Activated CD4-positive, alpha-beta T cell treated with anti-CD3 and anti-CD28 coated beads, Interleukin-2, amount 50 U/mL, for 1 hour (primary cell): ENCODE measurements around the gene FLRT2.

Experiments
- DNase-seq: peaks from one replicate; pipeline ENCODE4 v3.0.0-alpha.2; 2020

FLRT2 gene

GRCh38 chr14:85565862-85566296 lies 35.9 kb downstream of the FLRT2 start:
- no peak for DNase-seq

DNA sequence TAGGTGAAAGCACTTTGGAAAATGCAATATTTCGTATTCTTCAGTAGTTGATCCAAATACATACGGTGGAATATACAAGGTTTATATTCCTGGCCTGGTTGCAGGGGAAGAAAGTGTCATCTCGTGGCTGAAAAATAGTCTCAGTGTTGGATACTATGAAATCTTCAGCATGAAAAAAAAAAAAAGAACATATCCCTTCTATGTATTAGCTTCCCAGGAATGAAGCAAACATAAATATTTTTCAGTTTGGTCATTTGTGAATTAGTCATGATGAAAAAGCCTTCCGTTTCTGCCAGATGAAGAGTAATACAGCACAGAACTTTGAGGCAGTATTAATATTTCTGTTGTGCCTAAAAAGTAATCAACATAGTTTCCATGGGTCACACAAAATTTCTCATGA lies 36.7 kb downstream of the FLRT2 start:
- DNase-seq = no peak

- no peak for DNase-seq
Measured at GRCh38 chr14:85572011-85572410, 42.1 kb downstream of the FLRT2 start.

GRCh38 chr14:85572845-85573244 lies 42.9 kb downstream of the FLRT2 start:
- DNase-seq = no peak

- no peak for DNase-seq
Measured at GRCh38 chr14:85573406-85573805, 43.5 kb downstream of the FLRT2 start.

GRCh38 chr14:85574853-85575616 lies 45.1 kb downstream of the FLRT2 start:
- DNase-seq = no peak

DNA sequence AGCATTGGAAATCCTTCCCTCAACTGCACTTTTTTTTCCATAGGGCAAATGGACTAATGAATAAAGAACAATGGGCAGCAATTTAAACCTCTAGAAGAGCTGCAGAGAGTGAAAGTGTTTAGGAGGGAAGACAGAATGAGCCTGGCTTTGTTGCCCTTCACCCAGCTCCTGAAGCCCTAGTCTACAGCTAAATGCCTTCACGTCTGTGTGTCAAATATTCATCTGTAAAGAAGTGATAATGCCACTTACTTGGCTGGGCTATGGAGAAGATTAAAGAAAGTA lies 45.6 kb downstream of the FLRT2 start:
- no peak for DNase-seq

DNA sequence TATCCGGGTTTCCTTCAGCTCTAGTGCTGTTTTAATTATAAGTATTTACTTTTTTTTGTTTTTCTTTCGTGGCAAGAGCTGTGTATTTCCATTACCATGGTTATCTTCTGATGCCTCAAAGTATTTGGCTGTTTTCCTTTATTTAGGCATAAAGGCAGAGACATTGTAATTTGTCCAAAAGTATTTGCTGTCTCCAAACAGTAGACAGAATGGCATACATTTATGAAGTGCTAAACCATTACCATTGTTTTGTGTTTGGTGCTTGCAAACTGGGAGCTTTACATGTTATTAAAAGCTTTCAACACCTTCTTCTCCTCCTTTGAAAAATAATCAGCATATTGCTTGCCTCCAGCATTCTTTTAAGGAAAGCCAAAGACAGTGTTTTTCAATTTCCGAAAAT lies 46.3 kb downstream of the FLRT2 start:
- no peak for DNase-seq

DNA sequence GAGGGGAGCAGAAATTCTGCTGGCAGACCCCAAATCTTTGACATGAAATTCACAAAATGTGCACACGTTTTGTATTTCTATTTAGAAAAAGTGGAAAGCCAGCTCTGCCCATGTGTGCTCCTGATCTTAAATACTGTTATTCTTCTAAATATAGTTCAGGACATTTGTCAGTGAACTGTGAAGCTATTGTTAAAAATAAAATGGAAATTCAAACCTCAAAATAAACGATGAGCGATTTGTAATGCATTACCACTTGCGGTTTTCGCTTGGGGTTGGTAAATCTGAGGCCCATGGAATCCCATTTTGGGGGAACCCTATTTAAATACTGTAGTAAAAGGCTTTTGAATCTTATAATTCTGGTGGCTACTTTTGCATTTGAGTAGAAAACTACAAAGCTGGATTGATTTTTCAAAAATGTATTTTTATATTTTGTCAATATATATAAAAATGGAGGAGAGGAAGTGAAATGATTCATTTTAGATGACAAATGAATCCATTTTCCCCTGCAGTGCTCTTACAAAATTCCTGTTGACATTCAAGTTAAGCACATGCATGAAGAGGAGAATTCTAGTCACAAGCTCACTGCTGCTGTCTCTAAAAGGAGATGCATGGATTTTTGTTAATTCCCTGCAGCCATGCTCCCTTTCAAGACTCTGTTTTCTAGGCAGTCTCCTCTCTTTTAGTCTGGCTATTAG lies 47.1 kb downstream of the FLRT2 start:
- DNase-seq = no peak

DNA sequence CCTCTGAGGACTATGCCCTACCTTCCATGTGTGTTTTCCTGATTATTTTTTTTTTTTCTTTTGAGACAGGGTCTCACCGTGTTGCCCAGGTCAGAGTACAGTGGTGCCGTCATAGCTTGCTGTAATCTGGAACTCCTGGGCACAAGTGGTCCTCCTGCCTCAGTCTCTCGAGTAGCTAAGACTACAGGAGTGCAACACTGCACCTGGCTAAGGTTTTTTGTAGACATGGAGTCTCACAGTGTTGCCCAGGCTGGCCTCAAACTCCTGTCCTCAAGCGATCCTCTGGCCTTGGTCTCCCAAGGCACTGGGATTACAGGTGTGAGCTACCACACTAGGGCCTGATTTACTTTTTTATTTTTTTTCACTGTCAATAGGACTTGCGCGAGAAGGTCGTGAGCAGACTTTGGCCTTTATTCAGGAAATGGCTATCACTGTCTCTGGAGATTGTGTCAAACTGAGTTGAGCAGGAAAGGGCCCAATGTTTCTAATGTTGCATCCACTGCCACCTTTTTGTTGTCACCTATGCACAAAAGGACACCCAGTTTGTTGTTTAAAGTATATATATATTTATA lies 47.7 kb downstream of the FLRT2 start:
- no peak for DNase-seq

DNA sequence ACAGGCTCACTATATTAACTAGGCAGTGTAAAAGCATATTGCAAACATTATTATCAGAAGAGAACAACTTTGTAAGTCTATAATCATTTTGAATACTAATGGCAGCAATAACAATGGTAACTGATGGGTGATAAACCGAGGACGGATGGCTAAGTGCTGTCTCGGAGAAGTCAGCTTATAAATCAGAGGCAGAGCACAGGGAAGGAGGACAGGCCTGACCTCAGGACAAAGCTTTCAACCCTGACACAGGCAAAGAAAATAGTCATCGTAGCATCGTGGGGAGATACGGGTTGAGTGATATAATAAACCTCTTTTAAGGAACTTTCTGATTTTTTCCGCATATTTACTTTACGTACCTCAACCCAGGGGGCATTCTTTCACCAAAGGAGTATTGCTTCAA lies 48.4 kb downstream of the FLRT2 start:
- no peak for DNase-seq

GRCh38 chr14:85578930-85579329 lies 49.0 kb downstream of the FLRT2 start:
- no peak for DNase-seq

DNA sequence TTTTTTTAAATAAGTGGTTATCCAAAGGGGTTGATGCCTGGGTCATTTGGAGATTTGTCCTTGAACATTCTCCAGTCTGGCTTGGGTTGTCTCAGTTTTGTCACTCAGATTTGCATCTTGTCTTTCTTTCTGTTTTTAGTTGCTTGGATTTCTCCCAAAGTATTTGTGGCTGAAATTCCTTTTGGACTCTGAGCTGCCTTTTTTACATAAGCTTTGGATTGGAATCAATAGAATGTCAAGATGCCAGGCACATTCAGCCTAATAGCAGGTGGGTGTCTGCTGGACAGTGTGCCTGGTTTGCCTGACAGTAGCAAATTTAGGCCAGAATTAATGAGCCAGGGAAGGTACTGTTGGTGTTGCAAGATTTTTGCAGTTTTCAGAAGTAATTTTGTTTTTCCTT lies 50.0 kb downstream of the FLRT2 start:
- DNase-seq = no peak

DNA sequence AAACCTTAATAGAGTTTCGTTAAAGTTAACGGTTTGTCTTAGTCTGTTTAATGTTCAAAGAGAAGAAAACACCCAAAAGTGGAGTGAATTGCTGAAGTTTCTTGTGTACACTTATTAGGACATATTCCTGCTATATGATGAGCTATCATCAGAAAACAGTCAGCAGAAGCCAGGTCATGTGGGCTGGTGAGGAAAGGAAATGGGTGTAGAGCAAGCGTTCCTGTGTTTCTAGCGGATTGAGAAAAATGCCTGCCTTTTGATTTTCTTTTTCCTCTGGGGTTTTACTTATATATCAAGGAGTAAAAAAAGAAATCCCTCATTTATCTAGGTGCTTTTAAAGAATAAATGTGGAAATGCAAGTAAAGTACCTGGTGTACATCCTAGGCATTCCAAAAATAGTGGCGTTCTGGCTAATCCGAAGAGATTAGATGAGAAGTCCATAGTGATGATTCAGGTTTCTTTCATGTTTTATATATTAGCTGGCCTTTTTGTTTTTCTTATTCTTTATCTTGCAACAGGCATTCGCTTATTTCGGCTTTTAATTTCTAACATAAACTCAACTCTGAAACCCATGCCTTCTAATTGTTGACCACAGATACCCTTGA lies 50.7 kb downstream of the FLRT2 start:
- no peak for DNase-seq

- DNase-seq = no peak
Measured at GRCh38 chr14:85581691-85582090, 51.7 kb downstream of the FLRT2 start.

GRCh38 chr14:85583380-85583779 lies 53.4 kb downstream of the FLRT2 start:
- DNase-seq = no peak

DNA sequence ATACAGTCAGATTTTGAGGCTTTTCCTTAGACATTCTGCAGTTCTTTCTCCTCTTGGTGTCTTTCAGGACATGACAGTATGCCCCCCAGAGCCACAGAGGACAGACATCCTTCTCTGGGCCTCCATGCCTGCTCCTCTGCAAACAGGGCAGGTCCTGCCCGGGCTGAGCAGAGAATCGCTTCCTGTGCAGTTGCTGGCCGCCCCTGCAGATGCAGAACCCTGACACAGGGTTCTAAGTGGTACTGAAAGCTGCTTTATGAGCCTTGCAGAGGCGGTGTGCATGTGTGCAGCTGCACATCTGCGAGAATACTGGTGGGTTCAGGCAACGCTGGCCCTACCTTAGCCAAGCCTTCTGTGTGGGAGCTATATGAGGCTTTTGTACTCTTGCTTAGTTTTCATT lies 54.5 kb downstream of the FLRT2 start:
- DNase-seq = no peak

DNA sequence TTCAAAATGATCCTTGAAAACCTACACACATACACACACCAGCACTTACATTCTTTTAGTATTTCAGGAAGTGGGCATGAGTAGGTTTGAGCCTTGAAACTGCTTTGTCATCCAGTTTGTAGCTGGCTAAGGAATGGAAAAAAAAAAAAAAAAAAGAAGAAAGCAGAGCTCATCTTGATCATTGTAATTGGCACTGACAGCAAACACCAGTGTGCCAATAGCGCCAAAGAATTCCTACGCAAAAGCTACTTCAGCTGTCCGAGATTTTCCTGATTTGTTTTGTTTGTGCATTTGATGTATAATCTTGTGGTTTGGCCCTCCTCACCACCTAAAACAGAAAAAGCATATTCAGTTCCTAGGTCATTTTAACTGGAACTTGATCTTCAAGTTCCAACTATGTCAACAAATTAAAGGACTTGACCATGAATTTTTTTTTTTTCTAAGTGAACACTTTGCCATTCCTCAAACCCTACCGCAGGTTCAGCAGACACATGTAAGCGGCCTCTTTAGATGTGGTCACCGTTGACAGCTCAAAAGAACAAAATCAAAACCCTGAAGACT lies 57.3 kb downstream of the FLRT2 start:
- DNase-seq = no peak

DNA sequence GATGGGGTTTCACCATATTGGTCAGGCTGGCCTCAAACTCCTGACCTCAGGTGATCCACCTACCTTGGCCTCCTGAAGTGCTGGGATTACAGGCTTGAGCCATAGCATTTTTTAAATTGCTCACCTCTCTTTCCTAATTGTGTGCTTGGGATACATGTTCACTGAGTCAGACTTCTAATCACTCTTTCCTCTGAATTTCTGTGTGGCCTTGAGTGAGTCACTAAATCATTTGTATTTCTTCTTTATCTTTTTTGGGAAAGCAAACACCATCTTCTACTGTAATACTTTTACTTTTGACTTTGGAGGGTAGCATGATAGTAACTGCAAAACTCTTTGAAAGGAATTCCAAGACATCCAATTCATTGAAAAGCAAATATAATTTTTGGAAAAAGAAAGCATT lies 60.8 kb downstream of the FLRT2 start:
- no peak for DNase-seq

GRCh38 chr14:85594217-85594616 lies 64.3 kb downstream of the FLRT2 start:
- DNase-seq = no peak

- DNase-seq = no peak
Measured at GRCh38 chr14:85595981-85596380, 66.0 kb downstream of the FLRT2 start.

DNA sequence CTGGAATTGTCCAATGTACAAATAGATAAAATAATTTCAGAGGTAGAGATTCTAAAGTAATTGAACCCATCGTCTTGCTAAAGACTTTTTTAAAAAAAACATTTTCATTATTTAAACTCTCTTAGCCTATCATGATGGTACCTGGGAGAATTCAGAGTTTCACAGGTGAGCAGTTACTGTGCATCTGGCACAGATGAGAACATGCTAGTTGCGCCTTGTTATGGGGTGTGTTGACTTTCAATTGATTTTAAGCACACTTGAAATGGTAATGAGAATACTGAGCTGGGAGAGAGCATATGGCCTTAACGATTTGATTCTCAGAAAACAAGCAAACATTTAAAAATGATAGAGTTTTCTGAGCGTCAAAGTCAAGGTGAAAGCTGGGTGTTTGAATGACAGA lies 66.6 kb downstream of the FLRT2 start:
- DNase-seq = no peak

DNA sequence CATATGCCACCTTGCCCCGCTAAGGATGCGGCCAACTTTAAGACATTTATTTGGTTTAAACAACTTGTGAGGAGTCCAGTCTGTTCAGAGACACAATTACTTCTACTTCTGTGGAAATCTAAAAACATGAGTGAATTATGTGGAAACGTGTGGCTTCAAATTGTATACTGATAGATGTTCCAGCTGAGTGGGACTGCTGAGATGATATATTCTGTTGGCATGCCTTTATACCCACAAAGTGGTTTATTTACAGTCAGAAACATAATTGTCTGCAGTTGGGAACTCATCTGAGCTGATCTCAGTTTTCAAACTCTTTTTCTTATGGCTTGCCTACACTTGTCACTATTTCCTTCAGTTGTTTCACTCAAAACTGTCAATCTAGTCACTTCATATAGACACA lies 67.8 kb downstream of the FLRT2 start:
- no peak for DNase-seq

- DNase-seq = no peak
Measured at GRCh38 chr14:85599939-85600338, 70.0 kb downstream of the FLRT2 start.
